ENCODE results near the gene SNAPC4. TPM values are rescaled to one million over a fixed set of nuclear protein-coding genes. Genes with fewer than 3 reads are reported as not detected.

Gene SNAPC4
- total and polyA plus RNA-seq, 2 of the 8 experiments (the other 6 are each of a cell fraction or from before 2014, with no cell fraction given) = 6.9 to 18.1 TPM

GRCh38 chr9:136354592-136355085, 45.3 kb downstream of the SNAPC4 start:
- Histone ChIP-seq H3K56ac (replicated peaks; ENCODE audit: insufficient read length, low read depth, low read length) (no peak overlapping the region), H3K23ac (ENCODE audit: insufficient read length) (no peak overlapping the region), H4K91ac (replicated peaks; ENCODE audit: insufficient read length, low read length) (no peak overlapping the region), H3K9me3 (ENCODE audit: insufficient read depth in 2 of 2, low read depth in 1 of 2, low read length in 1 of 2) (no peaks in the 10 kb centered on the region), H4K20me1 (replicated peaks in 1 of 2; ENCODE audit: control insufficient read depth in 1 of 2, insufficient read depth in 2 of 2, low read length in 2 of 2) (no peaks in the 10 kb centered on the region), H3K27ac (ENCODE audit: low read depth, low read length) (no peak overlapping the region), H2BK5ac (ENCODE audit: low read depth, low read length) (no peak overlapping the region), H2AFZ (ENCODE audit: low read length) (no peak overlapping the region), H2AK5ac (ENCODE audit: low read depth, low read length) (no peak overlapping the region), H2BK120ac (replicated peaks; ENCODE audit: low read depth, low read length) (no peak overlapping the region), H3K79me1 (ENCODE audit: low read depth, low read length) (no peaks in the 10 kb centered on the region), H3K23me2 (ENCODE audit: low read depth, low read length) (no peaks in the 10 kb centered on the region), H3K4me1 (replicated peaks in 1 of 4; ENCODE audit: control insufficient read depth in 3 of 4, insufficient read depth in 4 of 4, low read length in 3 of 4) (no peaks in the 10 kb centered on the region), H3K4ac (replicated peaks; ENCODE audit: insufficient read length, low read depth, low read length) (no peak overlapping the region), H2BK12ac (ENCODE audit: low read depth, low read length) (no peak overlapping the region), H3K27me3 (replicated peaks in 1 of 4; ENCODE audit: control insufficient read depth in 3 of 4, extremely low read depth in 1 of 4, insufficient read depth in 3 of 4, low read length in 3 of 4) (no peaks in the 10 kb centered on the region; a peak in 2 of 7 replicates), H3K36me3 (ENCODE audit: control insufficient read depth in 2 of 4, insufficient read depth in 4 of 4, low read length in 3 of 4) (no peaks in the 10 kb centered on the region; a peak in 1 of 8 replicates), H3K4me3 (ENCODE audit: extremely low read depth in 1 of 4, insufficient read depth in 2 of 4, low read depth in 3 of 4, low read length in 4 of 4) (no peak overlapping the region), H3K4me2 (ENCODE audit: insufficient read depth in 1 of 2, low read depth in 2 of 2, low read length in 2 of 2) (no peak overlapping the region), H2BK20ac (ENCODE audit: low read length) (no peak overlapping the region), H4K5ac (ENCODE audit: insufficient read length, low read depth, low read length) (no peak overlapping the region), H2BK15ac (ENCODE audit: low read length) (no peak overlapping the region), H3K18ac (ENCODE audit: extremely low read depth, low read length) (no peak overlapping the region), H3K14ac (ENCODE audit: insufficient read length) (no peak overlapping the region), H3K9ac (replicated peaks in 1 of 4; ENCODE audit: extremely low read depth in 1 of 4, low read depth in 3 of 4, low read length in 3 of 4) (no peak overlapping the region), H3K79me2 (ENCODE audit: control insufficient read depth in 1 of 2, insufficient read depth in 2 of 2, low read length in 2 of 2) (no peaks in the 10 kb centered on the region), H4K8ac (ENCODE audit: extremely low read depth, insufficient read depth, low read length) (no peak overlapping the region)
- CTCF ChIA-PET (ENCODE audit: partially characterized antibody) = interaction anchor here (0.9 to 2.0 kb wide), 9 partner anchors 9 to 72 kb away, joined by 3 to 22 read pairs (median 4); partner anchors contain the start of gene DNLZ
- POLR2A ChIA-PET (ENCODE audit: partially characterized antibody) = interaction anchor here (0.7 to 15.8 kb wide), 11 partner anchors 9 to 129 kb away, joined by 3 to 137 read pairs (median 4); partner anchors contain the start of genes CARD9, DNLZ and GPSM1
- FAIRE-seq (no peak), DNase-seq (ENCODE audit: low read depth in 1 of 2, low spot score in 2 of 2) (no peak)
- 91% methylated on average over 14 of the region's 17 CpGs; no CpG with 5 or more reads in 1 of the 2 experiments for WGBS, 2 experiments (ENCODE audit: extremely low coverage in 1 of 2, insufficient coverage in 1 of 2, insufficient read length in 1 of 2, insufficient replicate concordance in 2 of 2, low coverage in 1 of 2, low lambda C conversion rate in 2 of 2, missing lambda C conversion rate in 1 of 2)
- no peak for TF ChIP-seq YY1 (IDR thresholded peaks at IDR 0.05; ENCODE audit: low read depth, low read length)
- no peak for TF ChIP-seq MAX (IDR thresholded peaks at IDR 0.05)
- TF ChIP-seq CREB1 (IDR thresholded peaks at IDR 0.05) = no peak
- no peak for TF ChIP-seq CTCF (IDR thresholded peaks at IDR 0.05; ENCODE audit: control extremely low read depth in 1 of 3, insufficient read depth in 1 of 3, low read depth in 1 of 3, low read length in 3 of 3)
- no peak for TF ChIP-seq ASH2L (IDR thresholded peaks at IDR 0.05; ENCODE audit: low read length)
- no peak for TF ChIP-seq CTBP2 (IDR thresholded peaks at IDR 0.05; ENCODE audit: borderline replicate concordance, insufficient read depth, insufficient read length, low read length)
- no peak for TF ChIP-seq TBP (IDR thresholded peaks at IDR 0.05; ENCODE audit: low read depth, low read length)
- no peak for TF ChIP-seq GTF2F1 (IDR thresholded peaks at IDR 0.05; ENCODE audit: borderline replicate concordance, low read depth, low read length)
- no peak for TF ChIP-seq CHD1 (IDR thresholded peaks at IDR 0.05; ENCODE audit: low read depth, low read length)
- no peak for TF ChIP-seq CEBPB (IDR thresholded peaks at IDR 0.05; ENCODE audit: low read depth, low read length)
- TF ChIP-seq SP2 (IDR thresholded peaks at IDR 0.05; ENCODE audit: low read length) = no peak
- TF ChIP-seq SRF (IDR thresholded peaks at IDR 0.05; ENCODE audit: low read depth, low read length) = no peak
